ENCODE measurements around the gene UBE2D1. TPM values are rescaled to one million over a fixed set of nuclear protein-coding genes. Genes with fewer than 3 reads are reported as not detected.
A peak's percentile ranks its signal among the peaks of the same experiment; 100 is the strongest.

The UBE2D1 gene
- 38.3 and 56.6 TPM in 2 replicates for total RNA-seq (ENCODE audit: low replicate concordance)

GRCh38 chr10:58334817-58335305 is at the start of gene UBE2D1:
TSS of gene UBE2D1 (plus strand) at chr10:58335006. CDS start at chr10:58335202, 196 bp downstream.
- H3K27me3 Mint-ChIP-seq (ENCODE audit: insufficient read depth, low read depth), result peaks cover 5% of the 10 kb centered on the region

GRCh38 chr10:58291538-58292174 is 43.1 kb upstream of the UBE2D1 start:
- no peaks in the 10 kb centered on the region for H3K36me3 ChIP-seq
- no peaks in the 10 kb centered on the region for H4K20me1 ChIP-seq (ENCODE audit: low read depth)
- Mint-ChIP-seq H3K9me3 (no peaks in the 10 kb centered on the region), H3K4me1 (no peaks in the 10 kb centered on the region), H3K4me3 (no peak overlapping the region), H3K27me3 (ENCODE audit: insufficient read depth, low read depth) (peaks cover 2% of the 10 kb centered on the region), H3K36me3 (peaks cover 1% of the 10 kb centered on the region), H3K27ac (no peak overlapping the region)
- no peak overlapping the region for H3K4me2 ChIP-seq
- H3K9me3 ChIP-seq (ENCODE audit: low read depth), result no peaks in the 10 kb centered on the region
- DNase-seq (ENCODE audit: low spot score), result peak; percentile 17
- H3F3A ChIP-seq (ENCODE audit: low read depth), result no peaks in the 10 kb centered on the region
- H3K27me3 ChIP-seq, result no peaks in the 10 kb centered on the region
- peak; percentile 56 for TF ChIP-seq CTCF (IDR thresholded peaks at IDR 0.05)
- no peak for TF ChIP-seq EZH2 (IDR thresholded peaks at IDR 0.05)
- H3K9ac ChIP-seq, result no peak overlapping the region
- no peak overlapping the region for H3K4me3 ChIP-seq
- H2AFZ ChIP-seq (replicated peaks), result no peak overlapping the region
- no peak overlapping the region for H3K27ac ChIP-seq
- H3K4me1 ChIP-seq, result no peaks in the 10 kb centered on the region
- no peaks in the 10 kb centered on the region for H3K79me2 ChIP-seq (ENCODE audit: low read depth)

More at GRCh38 chr10:58334817-58335305, at the start of gene UBE2D1:
- Mint-ChIP-seq H3K27ac (peak within 1 kb of the TSS; percentile 84), H3K9me3 (no peaks in the 10 kb centered on the region), H3K4me1 (peaks cover 17% of the 10 kb centered on the region), H3K36me3 (peaks cover 5% of the 10 kb centered on the region), H3K4me3 (peak within 1 kb of the TSS; percentile 99)
- H3K79me2 ChIP-seq (ENCODE audit: low read depth), result peaks cover 50% of the 10 kb centered on the region
- H3K4me3 ChIP-seq, result peak within 1 kb of the TSS; percentile 91
- H2AFZ ChIP-seq (replicated peaks), result peak within 1 kb of the TSS; percentile 94
- TF ChIP-seq EZH2phosphoT487 (IDR thresholded peaks at IDR 0.05) (no peak), CTCF (IDR thresholded peaks at IDR 0.05) (peak; percentile 51)
- H3K27ac ChIP-seq, result no peak within 1 kb of the TSS
- H3F3A ChIP-seq (ENCODE audit: low read depth), result no peaks in the 10 kb centered on the region
- H3K4me2 ChIP-seq, result peak within 1 kb of the TSS; percentile 79
- H3K4me1 ChIP-seq, result peaks cover 4% of the 10 kb centered on the region
- no peaks in the 10 kb centered on the region for H3K36me3 ChIP-seq
- H3K9me3 ChIP-seq (ENCODE audit: low read depth), result no peaks in the 10 kb centered on the region
- DNase-seq (ENCODE audit: low spot score), result peak; percentile 84
- H4K20me1 ChIP-seq (ENCODE audit: low read depth), result peaks cover 30% of the 10 kb centered on the region
- H3K27me3 ChIP-seq, result no peaks in the 10 kb centered on the region
- H3K9ac ChIP-seq, result peak within 1 kb of the TSS; percentile 49

GRCh38 chr10:58293989-58294388 is 40.8 kb upstream of the UBE2D1 start:
- Mint-ChIP-seq H3K9me3 (no peaks in the 10 kb centered on the region), H3K27me3 (ENCODE audit: insufficient read depth, low read depth) (peaks cover 2% of the 10 kb centered on the region), H3K4me1 (no peaks in the 10 kb centered on the region), H3K4me3 (no peak overlapping the region), H3K36me3 (peaks cover 1% of the 10 kb centered on the region), H3K27ac (no peak overlapping the region)
- H3K4me1 ChIP-seq, result no peaks in the 10 kb centered on the region
- H4K20me1 ChIP-seq (ENCODE audit: low read depth), result no peaks in the 10 kb centered on the region
- H3F3A ChIP-seq (ENCODE audit: low read depth), result no peaks in the 10 kb centered on the region
- no peak overlapping the region for H3K27ac ChIP-seq
- DNase-seq (ENCODE audit: low spot score), result peak; percentile 39
- H3K79me2 ChIP-seq (ENCODE audit: low read depth), result no peaks in the 10 kb centered on the region
- H2AFZ ChIP-seq (replicated peaks), result no peak overlapping the region
- TF ChIP-seq EZH2phosphoT487 (IDR thresholded peaks at IDR 0.05) (no peak), EZH2 (IDR thresholded peaks at IDR 0.05) (no peak), CTCF (IDR thresholded peaks at IDR 0.05) (no peak)
- no peaks in the 10 kb centered on the region for H3K9me3 ChIP-seq (ENCODE audit: low read depth)
- H3K27me3 ChIP-seq, result no peaks in the 10 kb centered on the region
- H3K4me2 ChIP-seq, result no peak overlapping the region
- H3K36me3 ChIP-seq, result no peaks in the 10 kb centered on the region
- no peak overlapping the region for H3K9ac ChIP-seq
- H3K4me3 ChIP-seq, result no peak overlapping the region

Measured in neural progenitor cell (in vitro differentiated cells).